Measurements from ENCODE around the gene PPP1R15B. TPM values are rescaled to one million over a fixed set of nuclear protein-coding genes. Genes with fewer than 3 reads are reported as not detected.

Gene PPP1R15B
- total RNA-seq, 2 donors from 2014 or later, result 50.8 to 79.6 TPM

DNA sequence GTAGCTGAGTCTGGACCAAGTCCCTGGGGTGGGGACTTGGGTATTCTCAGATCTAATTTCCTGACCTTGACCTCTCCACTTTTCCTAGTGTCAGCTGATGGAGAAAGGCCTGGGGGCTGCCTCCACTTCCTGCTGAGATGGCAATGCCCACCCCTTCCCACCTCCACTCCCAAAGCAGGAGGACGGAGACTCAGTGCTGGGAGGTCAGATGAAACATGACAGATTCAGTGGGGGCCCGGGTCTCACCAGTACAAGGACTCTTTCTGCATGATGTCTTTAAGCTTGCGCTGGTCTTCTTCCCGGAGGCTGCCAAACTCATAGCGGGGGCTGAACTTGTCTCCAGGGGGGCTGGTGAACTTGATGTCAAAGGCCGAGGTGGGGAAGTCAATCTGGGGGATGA is 35.6 kb upstream of the PPP1R15B start:
- no peaks in the 10 kb centered on the region for H3K27me3 ChIP-seq
- intact Hi-C loops (cut with DNase I), result loop anchor here (2.0 kb wide), 1 partner anchor 56 kb away; no protein-coding TSS in a partner anchor
- no peak overlapping the region for H3K27ac ChIP-seq
- H3K4me3 ChIP-seq, result no peak overlapping the region
- H3K36me3 ChIP-seq, result peaks cover 11% of the 10 kb centered on the region
- peaks cover 20% of the 10 kb centered on the region for H3K4me1 ChIP-seq
- no peaks in the 10 kb centered on the region for H3K9me3 ChIP-seq
- TF ChIP-seq CTCF (IDR thresholded peaks at IDR 0.05), result no peak
- peak overlapping the region in 1 of 2 donors; percentile 35 for H3K9ac ChIP-seq (ENCODE audit: low read depth in 2 of 2, low read length in 2 of 2)
- no peak for DNase-seq

- H3K4me1 ChIP-seq, result peaks cover 20% of the 10 kb centered on the region
Observed at GRCh38 chr1:204446413-204447111, 34.9 kb upstream of the PPP1R15B start.

GRCh38 chr1:204445860-204446412 is 34.3 kb upstream of the PPP1R15B start:
- Histone ChIP-seq H3K27me3 (no peaks in the 10 kb centered on the region), H3K27ac (no peak overlapping the region), H3K4me3 (no peak overlapping the region), H3K4me1 (peaks cover 20% of the 10 kb centered on the region), H3K9me3 (no peaks in the 10 kb centered on the region), H3K9ac (ENCODE audit: low read depth in 2 of 2, low read length in 2 of 2) (peak overlapping the region in 1 of 2 donors; percentile 35), H3K36me3 (peaks cover 11% of the 10 kb centered on the region)
- DNase-seq, result peak; percentile 74
- intact Hi-C loops (cut with DNase I), result loop anchor here (2.0 kb wide), 1 partner anchor 57 kb away; no protein-coding TSS in a partner anchor
- no peak for TF ChIP-seq CTCF (IDR thresholded peaks at IDR 0.05)

More at GRCh38 chr1:204446413-204447111, 34.9 kb upstream of the PPP1R15B start:
- DNase-seq, result peak; percentile 79
- H3K27ac ChIP-seq, result no peak overlapping the region
- H3K9me3 ChIP-seq, result no peaks in the 10 kb centered on the region
- TF ChIP-seq CTCF (IDR thresholded peaks at IDR 0.05), result peak; percentile 64
- no peaks in the 10 kb centered on the region for H3K27me3 ChIP-seq
- no peak overlapping the region for H3K4me3 ChIP-seq
- intact Hi-C loops (cut with DNase I), result loop anchor here (2.0 kb wide), 1 partner anchor 56 kb away; no protein-coding TSS in a partner anchor
- H3K9ac ChIP-seq (ENCODE audit: low read depth in 2 of 2, low read length in 2 of 2), result peak overlapping the region in 1 of 2 donors; percentile 35
- H3K36me3 ChIP-seq, result peaks cover 11% of the 10 kb centered on the region

DNA sequence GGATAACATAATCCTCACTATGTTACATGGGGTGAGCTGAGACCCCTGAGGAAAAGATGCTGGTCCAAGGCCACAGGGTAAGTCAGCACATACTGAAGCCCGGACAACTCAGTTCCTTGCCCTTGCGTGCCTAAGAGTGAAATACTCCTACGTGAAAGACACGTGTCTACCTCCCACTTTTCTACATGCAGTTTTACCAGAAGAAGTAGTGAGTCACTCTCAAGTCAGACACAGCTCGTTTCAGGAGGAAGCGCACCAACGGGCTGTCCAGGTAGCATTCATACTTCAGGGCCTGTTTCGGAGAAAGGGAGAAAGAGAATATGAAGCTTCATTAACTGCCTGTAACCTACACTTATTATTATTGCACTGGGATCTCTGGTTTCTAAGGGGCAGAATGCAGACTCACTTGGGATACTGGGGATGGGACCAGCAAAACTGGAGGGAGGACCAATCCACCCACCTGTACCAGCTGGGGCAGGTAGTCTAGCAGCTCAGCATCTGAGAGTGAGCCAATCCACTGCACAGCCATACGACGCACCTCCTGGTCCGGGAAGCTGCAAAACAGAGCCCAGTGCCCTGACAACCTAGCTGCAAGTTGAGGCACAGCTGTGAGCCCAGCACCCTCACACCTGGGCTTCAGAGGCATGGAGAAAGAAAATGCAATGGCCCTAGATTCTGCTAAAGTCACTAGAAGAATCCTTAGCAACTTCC is 32.4 kb upstream of the PPP1R15B start:
- intact Hi-C loops (cut with DNase I), result no loop called here

More for the DNA sequence above, 32.4 kb upstream of the PPP1R15B start:
- no peak overlapping the region for H3K27ac ChIP-seq
- peaks cover 8% of the 10 kb centered on the region for H3K4me1 ChIP-seq
- peaks cover 11% of the 10 kb centered on the region for H3K36me3 ChIP-seq
- H3K4me3 ChIP-seq, result no peak overlapping the region
- no peak for TF ChIP-seq CTCF (IDR thresholded peaks at IDR 0.05)
- DNase-seq, result no peak
- no peak overlapping the region for H3K9ac ChIP-seq (ENCODE audit: low read depth in 2 of 2, low read length in 2 of 2)
- H3K9me3 ChIP-seq, result no peaks in the 10 kb centered on the region
- H3K27me3 ChIP-seq, result no peaks in the 10 kb centered on the region

Measured in colonic mucosa (tissue), 4 donors.